ENCODE measurements around the gene BACH2. TPM values are rescaled to one million over a fixed set of nuclear protein-coding genes. Genes with fewer than 3 reads are reported as not detected.

The BACH2 gene
- total RNA-seq, 1 experiment from 2014 or later, result 3.3 TPM

DNA sequence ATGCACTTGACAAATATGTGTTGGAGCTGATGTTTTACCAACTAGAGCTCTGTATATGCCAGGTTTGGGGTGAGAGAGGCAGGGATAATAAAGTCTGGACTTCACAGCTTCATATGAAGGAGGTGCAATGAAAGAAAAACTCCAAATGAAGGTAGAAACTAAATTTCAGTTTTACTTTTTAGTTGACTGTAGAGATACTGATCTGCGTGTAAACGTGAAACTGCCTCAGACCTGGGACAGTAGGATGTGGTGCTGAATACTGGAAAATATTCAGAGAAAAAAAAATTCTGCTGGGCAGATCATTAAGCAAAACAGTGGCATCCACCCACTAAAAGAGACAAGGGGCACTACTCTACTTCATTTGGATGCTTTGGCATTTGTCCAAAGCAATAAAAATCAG is 94.5 kb downstream of the BACH2 start:
- H4K20me1 ChIP-seq (ENCODE audit: insufficient read depth), result no peaks in the 10 kb centered on the region
- ChIA-PET RAD21 (ENCODE audit: low non-redundant PET in 1 of 2, low total read pairs in 2 of 2, uncharacterized antibody in 2 of 2, unreplicated experiment in 2 of 2) (no interaction called here), POLR2A (no interaction called here), CTCF (no interaction called here)
- no peaks in the 10 kb centered on the region for H3K9me2 ChIP-seq (ENCODE audit: insufficient read depth)
- H3K36me3 ChIP-seq (ENCODE audit: control insufficient read depth in 1 of 2, insufficient read depth in 2 of 2, low read length in 2 of 2), result no peaks in the 10 kb centered on the region
- H2AFZ ChIP-seq (ENCODE audit: low read depth, low read length, poor library complexity, severe bottlenecking), result no peak overlapping the region
- no peaks in the 10 kb centered on the region for H3K79me2 ChIP-seq (ENCODE audit: insufficient read depth, low read length)
- no peak overlapping the region for H3K9ac ChIP-seq (ENCODE audit: low read length)
- BruUV-seq (replicated peaks), result no TSS peak
- no peak overlapping the region for H3K27ac ChIP-seq (ENCODE audit: low read depth, low read length)
- no peaks in the 10 kb centered on the region for H3K27me3 ChIP-seq (ENCODE audit: insufficient read depth, low read length)
- no peak for DNase-seq (ENCODE audit: low read depth, low spot score)
- peaks cover 0 to 5% of the 10 kb centered on the region in 2 experiments; a peak in 1 of 4 replicates for H3K9me3 ChIP-seq (ENCODE audit: control insufficient read depth in 1 of 2, insufficient read depth in 1 of 2, low read depth in 1 of 2, low read length in 2 of 2)
- no peak for ATAC-seq
- no peak for TF ChIP-seq SRF (IDR thresholded peaks at IDR 0.05; ENCODE audit: low read depth)
- TF ChIP-seq EZH2 (IDR thresholded peaks at IDR 0.05), result no peak
- TF ChIP-seq EZH2phosphoT487 (IDR thresholded peaks at IDR 0.05; ENCODE audit: borderline replicate concordance), result no peak
- TF ChIP-seq SIN3A (IDR thresholded peaks at IDR 0.05; ENCODE audit: low read depth), result no peak
- no peak for TF ChIP-seq JUND (IDR thresholded peaks at IDR 0.05)
- no peak for TF ChIP-seq RAD21 (IDR thresholded peaks at IDR 0.05; ENCODE audit: low read depth)
- TF ChIP-seq, protein P1, sequence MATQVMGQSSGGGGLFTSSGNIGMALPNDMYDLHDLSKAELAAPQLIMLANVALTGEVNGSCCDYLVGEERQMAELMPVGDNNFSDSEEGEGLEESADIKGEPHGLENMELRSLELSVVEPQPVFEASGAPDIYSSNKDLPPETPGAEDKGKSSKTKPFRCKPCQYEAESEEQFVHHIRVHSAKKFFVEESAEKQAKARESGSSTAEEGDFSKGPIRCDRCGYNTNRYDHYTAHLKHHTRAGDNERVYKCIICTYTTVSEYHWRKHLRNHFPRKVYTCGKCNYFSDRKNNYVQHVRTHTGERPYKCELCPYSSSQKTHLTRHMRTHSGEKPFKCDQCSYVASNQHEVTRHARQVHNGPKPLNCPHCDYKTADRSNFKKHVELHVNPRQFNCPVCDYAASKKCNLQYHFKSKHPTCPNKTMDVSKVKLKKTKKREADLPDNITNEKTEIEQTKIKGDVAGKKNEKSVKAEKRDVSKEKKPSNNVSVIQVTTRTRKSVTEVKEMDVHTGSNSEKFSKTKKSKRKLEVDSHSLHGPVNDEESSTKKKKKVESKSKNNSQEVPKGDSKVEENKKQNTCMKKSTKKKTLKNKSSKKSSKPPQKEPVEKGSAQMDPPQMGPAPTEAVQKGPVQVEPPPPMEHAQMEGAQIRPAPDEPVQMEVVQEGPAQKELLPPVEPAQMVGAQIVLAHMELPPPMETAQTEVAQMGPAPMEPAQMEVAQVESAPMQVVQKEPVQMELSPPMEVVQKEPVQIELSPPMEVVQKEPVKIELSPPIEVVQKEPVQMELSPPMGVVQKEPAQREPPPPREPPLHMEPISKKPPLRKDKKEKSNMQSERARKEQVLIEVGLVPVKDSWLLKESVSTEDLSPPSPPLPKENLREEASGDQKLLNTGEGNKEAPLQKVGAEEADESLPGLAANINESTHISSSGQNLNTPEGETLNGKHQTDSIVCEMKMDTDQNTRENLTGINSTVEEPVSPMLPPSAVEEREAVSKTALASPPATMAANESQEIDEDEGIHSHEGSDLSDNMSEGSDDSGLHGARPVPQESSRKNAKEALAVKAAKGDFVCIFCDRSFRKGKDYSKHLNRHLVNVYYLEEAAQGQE (IDR thresholded peaks at IDR 0.05; ENCODE audit: low read depth), result no peak
- TF ChIP-seq, protein P2, sequence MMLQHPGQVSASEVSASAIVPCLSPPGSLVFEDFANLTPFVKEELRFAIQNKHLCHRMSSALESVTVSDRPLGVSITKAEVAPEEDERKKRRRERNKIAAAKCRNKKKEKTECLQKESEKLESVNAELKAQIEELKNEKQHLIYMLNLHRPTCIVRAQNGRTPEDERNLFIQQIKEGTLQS (IDR thresholded peaks at IDR 0.05), result no peak
- no peak for TF ChIP-seq ZFX (IDR thresholded peaks at IDR 0.05)
- no peak for TF ChIP-seq SP1 (IDR thresholded peaks at IDR 0.05; ENCODE audit: low read depth)
- peaks cover 0 to 7% of the 10 kb centered on the region in 2 experiments; a peak in 1 of 4 replicates for H3K4me1 ChIP-seq (ENCODE audit: control insufficient read depth in 1 of 2, insufficient read depth in 2 of 2, low read length in 2 of 2)
- H3K4me2 ChIP-seq (ENCODE audit: low read length), result no peak overlapping the region
- no peak overlapping the region for H3K4me3 ChIP-seq (replicated peaks in 1 of 2; ENCODE audit: low read depth in 1 of 2, low read length in 2 of 2)
- intact Hi-C loops (cut with micrococcal nuclease), result no loop called here

Measured in HCT116 (cell line).